SK-N-SH treated with all-trans-retinoic acid at 6 μM for 48 hours (cell line): ENCODE data around the gene POU6F2.

Source experiments
- CSDC2 ChIP-seq: fragments of 250-450 bp; sonication (Bioruptor Pico); IDR thresholded peaks from 2 replicates; pipeline ENCODE4 v1.5.0; 2020; ENCODE audit warnings: mild to moderate bottlenecking, moderate library complexity
- ESRRG ChIP-seq: fragments of 250-450 bp; sonication (Bioruptor Pico); IDR thresholded peaks from 2 replicates; pipeline ENCODE4 v1.6.1; 2021; ENCODE audit warnings: mild to moderate bottlenecking
- GLIS3 ChIP-seq: fragments of 250-450 bp; sonication (Bioruptor Pico); IDR thresholded peaks from 2 replicates; pipeline ENCODE4 v1.5.0; 2020; ENCODE audit warnings: mild to moderate bottlenecking, moderate library complexity
- SNAI2 ChIP-seq: fragments of 250-450 bp; sonication (Bioruptor Pico); IDR thresholded peaks from 2 replicates; pipeline ENCODE4 v1.5.0; 2020; ENCODE audit warnings: mild to moderate bottlenecking, moderate library complexity
- TCF4 ChIP-seq: fragments of 250-450 bp; sonication (Bioruptor Pico); IDR thresholded peaks from 2 replicates; pipeline ENCODE4 v1.8.0; 2021; ENCODE audit warnings: mild to moderate bottlenecking, moderate library complexity, borderline replicate concordance
- ZC3H10 ChIP-seq: fragments of 250-450 bp; sonication (Bioruptor Pico); IDR thresholded peaks from 2 replicates; pipeline ENCODE4 v1.5.1; 2021; ENCODE audit warnings: mild to moderate bottlenecking, moderate library complexity
- ZFP3 ChIP-seq: fragments of 250-450 bp; sonication (Bioruptor Pico); IDR thresholded peaks from 2 replicates; pipeline ENCODE4 v1.5.0; 2020; ENCODE audit warnings: mild to moderate bottlenecking, moderate library complexity
- ZFP30 ChIP-seq: fragments of 450-650 bp; formaldehyde crosslinking; IDR thresholded peaks from 2 replicates; pipeline ENCODE4 v1.5.0; 2022; ENCODE audit warnings: mild to moderate bottlenecking, moderate library complexity
- ZNF70 ChIP-seq: fragments of 450-650 bp; formaldehyde crosslinking; IDR thresholded peaks from 2 replicates; pipeline ENCODE4 v1.5.0; 2020; ENCODE audit warnings: mild to moderate bottlenecking, moderate library complexity
- TF ChIP-seq, protein P1 (sequence below): fragments of 250-450 bp; sonication (Bioruptor Pico); IDR thresholded peaks from 2 replicates; pipeline ENCODE4 v1.8.0; 2020; ENCODE audit warnings: mild to moderate bottlenecking, moderate library complexity, borderline replicate concordance

DNA sequence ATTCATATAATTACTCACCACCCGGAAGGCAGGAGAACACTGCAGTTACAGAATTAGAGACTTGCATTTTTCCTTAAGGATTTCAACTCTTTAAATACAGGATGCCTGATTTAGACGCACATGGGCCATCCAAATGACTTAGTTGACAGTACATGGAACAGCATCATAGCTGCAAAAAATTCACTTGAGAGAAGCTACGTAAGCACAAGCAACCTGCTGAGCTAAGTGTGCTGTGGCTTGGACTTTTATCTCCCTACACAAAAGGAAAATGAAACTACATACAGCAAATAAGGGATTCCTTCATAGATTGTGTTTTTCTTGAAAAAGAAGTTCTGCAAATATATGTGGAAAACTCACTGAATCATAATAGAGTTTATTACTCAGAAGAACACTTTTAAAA, 152.6 kb downstream of the POU6F2 start:
- TF ChIP-seq GLIS3 (CRISPR knock-in tag): no peak
- TF ChIP-seq ESRRG: no peak
- TF ChIP-seq SNAI2 (CRISPR knock-in tag): no peak
- no peak for TF ChIP-seq ZC3H10 (CRISPR knock-in tag)
- no peak for TF ChIP-seq TCF4
- TF ChIP-seq ZFP30 (CRISPR knock-in tag): no peak
- no peak for TF ChIP-seq ZNF70 (CRISPR knock-in tag)
- TF ChIP-seq CSDC2: no peak
- TF ChIP-seq ZFP3 (CRISPR knock-in tag): no peak
- TF ChIP-seq, protein P1, sequence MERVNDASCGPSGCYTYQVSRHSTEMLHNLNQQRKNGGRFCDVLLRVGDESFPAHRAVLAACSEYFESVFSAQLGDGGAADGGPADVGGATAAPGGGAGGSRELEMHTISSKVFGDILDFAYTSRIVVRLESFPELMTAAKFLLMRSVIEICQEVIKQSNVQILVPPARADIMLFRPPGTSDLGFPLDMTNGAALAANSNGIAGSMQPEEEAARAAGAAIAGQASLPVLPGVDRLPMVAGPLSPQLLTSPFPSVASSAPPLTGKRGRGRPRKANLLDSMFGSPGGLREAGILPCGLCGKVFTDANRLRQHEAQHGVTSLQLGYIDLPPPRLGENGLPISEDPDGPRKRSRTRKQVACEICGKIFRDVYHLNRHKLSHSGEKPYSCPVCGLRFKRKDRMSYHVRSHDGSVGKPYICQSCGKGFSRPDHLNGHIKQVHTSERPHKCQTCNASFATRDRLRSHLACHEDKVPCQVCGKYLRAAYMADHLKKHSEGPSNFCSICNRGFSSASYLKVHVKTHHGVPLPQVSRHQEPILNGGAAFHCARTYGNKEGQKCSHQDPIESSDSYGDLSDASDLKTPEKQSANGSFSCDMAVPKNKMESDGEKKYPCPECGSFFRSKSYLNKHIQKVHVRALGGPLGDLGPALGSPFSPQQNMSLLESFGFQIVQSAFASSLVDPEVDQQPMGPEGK (CRISPR knock-in tag): no peak
